IPS DF 19.7 (cell line): ENCODE results near the gene SEC61B.
"Not testable (repeated sequence)": the region's sequence is repeated elsewhere in the genome, so short reads cannot be mapped to it uniquely, and the experiment has no call there.

ENCODE experiments used
- DNase-seq: peaks from one replicate; pipeline ENCODE4 v3.0.0-alpha.2; 2013; ENCODE audit warnings: low read depth, low spot score

Gene SEC61B

GRCh38 chr9:99190597-99191283 lies 31.3 kb upstream of the SEC61B start:
- no peak for DNase-seq

- no peak for DNase-seq
Measured at GRCh38 chr9:99192786-99193465, 29.2 kb upstream of the SEC61B start.

- no peak for DNase-seq
Measured at GRCh38 chr9:99193466-99193821, 28.6 kb upstream of the SEC61B start.

DNA sequence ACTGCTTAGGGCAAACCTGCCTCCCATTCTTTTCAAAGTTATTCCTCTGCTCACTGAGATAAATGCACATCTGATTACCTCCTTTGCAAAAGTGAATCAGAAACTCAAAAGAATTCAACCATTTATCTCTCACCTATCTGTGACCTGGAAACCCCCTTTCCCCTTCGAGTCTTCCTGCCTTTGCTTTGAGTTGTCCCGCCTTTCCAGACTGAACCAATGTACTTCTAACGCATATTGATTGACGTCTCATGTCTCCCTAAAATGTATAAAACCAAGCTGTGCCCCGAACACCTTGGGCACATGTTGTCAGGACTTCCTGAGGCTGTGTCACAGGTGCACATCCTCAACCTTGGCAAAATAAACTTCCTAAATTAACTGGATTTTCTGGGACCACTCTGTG lies 25.6 kb upstream of the SEC61B start:
- not testable (repeated sequence) for DNase-seq

- DNase-seq: no peak
Measured at GRCh38 chr9:99197124-99197630, 24.9 kb upstream of the SEC61B start.

DNA sequence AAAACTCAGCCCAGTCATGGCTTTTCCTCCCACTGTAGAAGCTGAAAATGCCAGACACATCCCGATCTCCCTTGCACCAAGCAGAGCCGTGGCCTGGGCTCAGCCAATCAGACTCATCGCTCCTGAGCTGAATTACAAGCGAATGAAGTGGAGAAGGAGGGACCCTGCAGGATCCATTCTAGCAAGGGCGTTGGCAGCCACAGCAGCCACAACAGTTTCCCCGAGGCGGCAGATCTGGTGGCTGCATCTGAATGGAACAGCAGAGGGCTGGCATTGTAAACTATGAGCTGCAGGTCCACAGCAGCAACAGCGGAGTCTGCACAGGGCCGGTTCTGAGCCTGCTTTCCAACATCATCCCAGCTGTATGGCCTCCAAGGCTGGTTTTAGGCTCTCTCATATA lies 24.1 kb upstream of the SEC61B start:
- DNase-seq: no peak

GRCh38 chr9:99199938-99200539 lies 22.0 kb upstream of the SEC61B start:
- no peak for DNase-seq

DNA sequence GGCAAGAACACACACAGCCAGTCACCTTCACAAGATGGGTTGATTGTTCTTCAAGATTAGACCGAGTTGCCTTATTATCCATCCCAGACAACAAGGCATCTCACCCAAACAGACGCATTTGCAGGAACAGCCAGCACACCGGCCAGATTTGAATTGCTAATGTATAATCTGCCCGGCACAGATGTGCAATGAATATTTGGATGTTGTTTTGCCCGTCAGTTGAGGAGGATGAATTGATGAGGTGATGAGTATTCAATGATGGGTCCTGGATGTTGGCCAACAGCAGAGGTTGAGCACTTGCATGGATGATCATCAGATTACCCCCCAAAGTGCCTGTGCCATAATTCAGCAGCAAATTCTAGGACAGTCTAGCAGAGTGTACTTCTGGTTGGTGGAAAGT lies 20.5 kb upstream of the SEC61B start:
- no peak for DNase-seq

DNA sequence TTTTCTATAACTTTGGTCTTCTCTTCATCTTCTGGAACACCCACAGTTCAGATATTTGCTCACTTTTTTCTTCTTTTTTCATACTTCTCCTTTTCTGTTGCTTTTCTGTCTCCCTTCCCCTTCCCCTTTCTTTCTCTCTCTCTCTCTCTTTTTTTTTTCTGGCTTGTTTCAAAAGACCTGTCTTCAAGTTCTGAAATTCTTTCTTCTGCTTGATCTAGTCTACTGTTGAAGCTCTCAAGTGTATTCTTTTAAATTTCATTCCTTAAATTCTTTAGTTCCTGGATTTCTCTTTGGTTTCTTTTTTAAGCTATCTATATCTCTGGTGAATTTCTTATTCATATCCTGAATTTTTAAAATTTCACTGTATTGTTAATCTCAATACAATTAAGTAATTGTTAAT lies 11.5 kb upstream of the SEC61B start:
- DNase-seq: no peak

DNA sequence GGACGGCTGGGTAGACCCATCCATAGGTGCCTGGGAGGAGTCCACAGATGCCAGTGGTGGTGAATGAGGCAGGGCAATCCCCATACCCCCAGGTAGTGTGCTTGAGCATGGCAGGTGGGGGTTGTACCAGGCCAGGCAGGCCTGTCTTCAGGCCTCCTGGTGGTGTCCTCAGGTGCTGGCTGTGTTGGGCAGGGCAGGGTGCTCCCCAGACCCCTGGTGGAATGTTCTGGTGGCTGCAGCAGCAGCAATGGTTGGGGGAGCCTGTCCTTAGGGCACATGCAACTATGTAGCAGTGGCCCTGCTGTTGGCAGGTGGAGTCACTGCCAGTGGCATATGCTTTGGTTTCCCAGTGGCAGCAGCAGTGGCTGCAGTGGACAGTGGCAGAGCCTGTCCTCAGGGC lies 10.3 kb upstream of the SEC61B start:
- no peak for DNase-seq

DNA sequence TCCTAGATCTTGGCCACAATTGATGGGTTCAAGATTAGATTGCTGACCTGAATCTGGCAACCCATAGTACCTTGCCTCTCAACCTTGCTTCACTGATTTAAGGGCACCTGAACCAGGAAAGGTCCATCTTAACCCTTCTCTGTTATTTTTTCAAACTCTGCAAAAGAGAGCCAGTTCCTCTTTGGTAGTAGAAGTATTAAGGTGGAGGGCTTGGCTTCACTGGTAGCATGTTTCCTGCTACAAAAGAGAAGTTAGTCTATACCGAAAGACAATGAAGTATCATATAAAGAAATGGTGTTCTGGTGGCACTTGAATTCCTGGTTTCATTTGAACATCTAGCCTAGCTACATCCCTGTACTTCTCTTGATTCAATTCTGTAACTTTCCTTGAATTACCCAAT lies 8.9 kb upstream of the SEC61B start:
- no peak for DNase-seq

- no peak for DNase-seq
Measured at GRCh38 chr9:99216073-99216472, 6.0 kb upstream of the SEC61B start.

DNA sequence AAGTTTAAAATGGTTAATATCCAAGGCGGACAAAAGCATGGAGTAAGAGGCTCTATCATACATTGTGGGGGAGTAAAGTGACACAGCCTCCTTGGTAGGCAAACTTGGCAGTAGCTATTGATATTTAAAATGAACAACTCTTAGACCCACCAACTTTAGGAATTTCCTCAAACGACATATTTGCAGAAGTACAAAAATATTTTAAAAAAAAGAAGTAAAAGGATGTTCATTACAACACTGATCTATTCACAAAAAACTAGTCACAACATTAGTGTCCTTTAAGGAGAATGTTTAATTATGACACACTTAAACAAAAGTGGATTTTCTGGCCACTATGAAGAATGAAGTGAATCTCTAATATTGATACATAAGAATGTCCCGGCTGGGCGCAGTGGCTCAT lies 2.1 kb upstream of the SEC61B start:
- DNase-seq: no peak

DNA sequence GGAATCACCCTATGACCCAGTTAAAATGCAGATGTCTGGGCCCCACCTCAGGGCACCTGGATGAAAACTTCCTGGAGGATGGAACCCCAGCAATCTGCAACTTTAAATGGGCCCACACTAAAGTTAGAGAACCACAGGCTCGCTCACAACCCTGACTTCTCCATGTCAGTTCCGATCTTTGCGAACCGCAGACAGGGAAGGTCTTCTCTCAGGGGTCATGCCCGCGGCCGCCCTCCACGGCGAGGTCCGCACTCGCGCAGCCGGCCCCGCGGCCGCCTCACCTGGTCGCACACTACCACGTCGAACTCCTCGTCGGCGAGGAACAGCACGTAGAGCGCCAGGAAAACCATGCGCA lies 839 bp upstream of the SEC61B start:
- no peak for DNase-seq

GRCh38 chr9:99222416-99223270 lies 561 bp downstream of the SEC61B start:
- DNase-seq: no peak

DNA sequence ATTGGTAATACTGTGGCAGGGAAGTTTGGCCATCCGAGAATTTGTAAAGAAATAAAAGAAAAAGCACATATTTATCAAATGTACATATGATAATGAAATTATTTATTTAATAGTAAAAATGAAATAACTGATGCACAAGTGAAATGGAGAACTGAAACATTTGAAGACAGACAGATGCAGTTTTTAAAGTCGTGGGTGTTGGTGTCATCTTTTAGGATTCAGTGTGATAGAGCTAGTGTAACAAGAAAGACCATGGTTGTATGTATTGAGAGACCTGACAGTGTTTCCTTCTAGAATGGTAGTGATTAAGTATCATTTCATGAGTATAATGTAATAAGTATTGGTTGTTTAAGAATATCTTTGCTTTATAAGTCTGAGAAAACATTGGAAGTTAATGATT lies 2.4 kb downstream of the SEC61B start:
- no peak for DNase-seq

GRCh38 chr9:99226054-99226453 lies 4.0 kb downstream of the SEC61B start:
- no peak for DNase-seq

- no peak for DNase-seq
Measured at GRCh38 chr9:99230206-99230605, 8.1 kb downstream of the SEC61B start.

GRCh38 chr9:99231711-99232110 lies 9.6 kb downstream of the SEC61B start:
- DNase-seq: no peak

- DNase-seq: no peak
Measured at GRCh38 chr9:99234618-99235017, 12.5 kb downstream of the SEC61B start.

GRCh38 chr9:99235069-99235468 lies 13.0 kb downstream of the SEC61B start:
- DNase-seq: no peak

DNA sequence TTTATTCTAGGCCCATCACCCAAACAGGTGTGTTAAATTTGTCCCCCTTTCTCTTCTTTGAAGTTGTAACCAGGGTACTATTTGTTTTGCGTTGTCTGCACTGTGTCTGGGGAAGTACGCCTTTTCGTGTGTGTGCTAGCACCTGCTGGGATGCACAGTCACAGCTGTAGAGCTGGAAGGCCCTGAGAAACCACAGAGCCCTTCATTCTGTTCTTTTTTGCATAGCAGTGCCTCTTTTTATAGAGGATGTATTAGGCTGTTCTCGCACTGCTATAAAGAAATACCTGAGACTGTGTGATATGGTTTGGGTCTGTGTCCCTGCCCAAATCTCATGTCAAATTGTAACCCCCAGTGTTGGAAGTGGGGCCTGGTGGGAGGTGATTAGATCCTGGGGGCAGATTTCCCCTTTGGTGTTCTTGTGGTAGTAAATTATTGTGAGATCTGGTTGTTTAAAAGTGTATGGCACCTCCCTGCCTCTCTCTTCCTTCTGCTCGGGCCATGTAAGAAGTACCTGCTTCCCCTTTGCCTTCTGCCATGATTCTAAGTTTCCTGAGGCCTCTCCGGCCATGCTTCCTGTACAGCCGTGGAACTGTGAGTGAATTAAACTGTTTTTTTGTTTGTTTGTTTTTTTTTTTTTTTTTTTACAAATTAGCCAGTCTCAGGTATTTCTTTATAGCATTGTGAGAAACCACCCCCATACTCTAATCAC lies 14.0 kb downstream of the SEC61B start:
- DNase-seq: no peak
